H1 (cell line): Measurements from ENCODE around the gene EGR1. TPM values are rescaled to one million over a fixed set of nuclear protein-coding genes. Genes with fewer than 3 reads are reported as not detected.
"Not testable (repeated sequence)": the region's sequence is repeated elsewhere in the genome, so short reads cannot be mapped to it uniquely, and the experiment has no call there.

Experiments
- CTCF ChIA-PET: fragments of 300-600 bp; sonication (Branson Sonifier 250); formaldehyde crosslinking; loops from one replicate; lab custom pipeline; 2021; ENCODE audit not compliant: partially characterized antibody; lab: Charles Lee
- POLR2A ChIA-PET: fragments of 300-600 bp; sonication (Branson Sonifier 250); formaldehyde crosslinking; loops from one replicate; lab custom pipeline; 2021; ENCODE audit warnings: inconsistent platforms; ENCODE audit not compliant: partially characterized antibody; lab: Charles Lee
- DNase-seq, 2 experiments: peaks; one replicate each; pipeline versions ENCODE4 v3.0.0 to v3.0.0-alpha.2; 2010 to 2022; ENCODE audit warnings: low spot score in 2 of 2, low read depth in 1 of 2, mixed read lengths in 1 of 2
- FAIRE-seq: peaks from 2 replicates; lab custom pipeline; 2011; peaks lifted over from hg19 to GRCh38; lab: Jason Lieb, UNC
- H2AFZ ChIP-seq: 2 replicates; pipeline ENCODE4 v1.8.1; 2012; ENCODE audit warnings: low read length, inconsistent platforms
- H2AK5ac ChIP-seq: 2 replicates; pipeline ENCODE4 v1.6.1; 2013; ENCODE audit warnings: low read depth, low read length
- H2BK120ac ChIP-seq: replicated peaks from 2 replicates; pipeline ENCODE3; 2013; ENCODE audit warnings: low read depth, low read length, inconsistent platforms
- H2BK12ac ChIP-seq: 2 replicates; pipeline ENCODE4 v1.6.1; 2013; ENCODE audit warnings: low read depth, low read length
- H2BK15ac ChIP-seq: 2 replicates; pipeline ENCODE4 v1.6.1; 2013; ENCODE audit warnings: low read length
- H2BK20ac ChIP-seq: 2 replicates; pipeline ENCODE4 v1.6.1; 2013; ENCODE audit warnings: low read length
- H2BK5ac ChIP-seq: 2 replicates; pipeline ENCODE4 v1.6.1; 2013; ENCODE audit warnings: low read depth, low read length
- H3K14ac ChIP-seq: 2 replicates; pipeline ENCODE4 v1.6.1; 2013; ENCODE audit warnings: inconsistent platforms; ENCODE audit not compliant: insufficient read length
- H3K18ac ChIP-seq: 2 replicates; pipeline ENCODE4 v1.6.1; 2013; ENCODE audit warnings: low read length; ENCODE audit errors: extremely low read depth
- H3K23ac ChIP-seq: 2 replicates; pipeline ENCODE4 v1.6.1; 2013; ENCODE audit warnings: inconsistent platforms; ENCODE audit not compliant: insufficient read length
- H3K23me2 ChIP-seq: 2 replicates; pipeline ENCODE4 v1.6.1; 2013; ENCODE audit warnings: low read depth, low read length
- H3K27ac ChIP-seq: 2 replicates; pipeline ENCODE4 v1.6.1; 2011; ENCODE audit warnings: low read depth, low read length, inconsistent platforms
- H3K27me3 ChIP-seq, 4 experiments: replicated peaks in 1 of 4; 1 replicate in 1 of 4; 2 replicates in 3 of 4; pipeline versions ENCODE4 v1.6.1 to v1.8.1; 2011 to 2013; ENCODE audit warnings: low read length in 3 of 4, mild to moderate bottlenecking in 3 of 4, inconsistent platforms in 2 of 4, mixed read lengths in 2 of 4, moderate library complexity in 1 of 4; ENCODE audit not compliant: control insufficient read depth in 3 of 4, insufficient read depth in 3 of 4; ENCODE audit errors: extremely low read depth in 1 of 4
- H3K36me3 ChIP-seq, 4 experiments: 2 replicates each; pipeline versions ENCODE4 v1.6.1 to v1.8.1; 2011 to 2013; ENCODE audit warnings: mild to moderate bottlenecking in 4 of 4, low read length in 3 of 4, moderate library complexity in 2 of 4, control low read depth in 1 of 4, inconsistent platforms in 1 of 4; ENCODE audit not compliant: insufficient read depth in 4 of 4, control insufficient read depth in 2 of 4
- H3K4ac ChIP-seq: replicated peaks from 2 replicates; pipeline ENCODE3; 2013; ENCODE audit warnings: low read length, low read depth, mixed read lengths, inconsistent platforms; ENCODE audit not compliant: insufficient read length
- H3K4me1 ChIP-seq, 4 experiments: replicated peaks in 1 of 4; 1 replicate in 1 of 4; 2 replicates in 3 of 4; pipeline versions ENCODE4 v1.6.1 to v1.8.1; 2011 to 2013; ENCODE audit warnings: low read length in 3 of 4, inconsistent platforms in 2 of 4, mixed read lengths in 1 of 4; ENCODE audit not compliant: insufficient read depth in 4 of 4, control insufficient read depth in 3 of 4
- H3K4me2 ChIP-seq, 2 experiments: 2 replicates each; pipeline versions ENCODE4 v1.6.1 to v1.8.1; 2011 to 2013; ENCODE audit warnings: low read depth in 2 of 2, low read length in 2 of 2, control low read depth in 1 of 2, inconsistent platforms in 1 of 2, mild to moderate bottlenecking in 1 of 2; ENCODE audit not compliant: insufficient read depth in 1 of 2
- H3K4me3 ChIP-seq, 4 experiments: fragments of 200-600, 300-600 bp in 1 of 4; sonication (generic), shearing (Covaris generic), sonication (Bioruptor Twin) in 1 of 4; 2 replicates each; pipeline versions ENCODE4 v1.5.1 to v1.8.1; 2011 to 2016; ENCODE audit warnings: low read length in 4 of 4, low read depth in 3 of 4, control low read depth in 2 of 4, inconsistent platforms in 2 of 4, mild to moderate bottlenecking in 2 of 4, mixed read lengths in 1 of 4, moderate library complexity in 1 of 4; ENCODE audit not compliant: insufficient read depth in 2 of 4; ENCODE audit errors: extremely low read depth in 1 of 4
- H3K56ac ChIP-seq: replicated peaks from 2 replicates; pipeline ENCODE3; 2013; ENCODE audit warnings: low read depth, mild to moderate bottlenecking, mixed read lengths, low read length, inconsistent platforms; ENCODE audit not compliant: insufficient read length
- H3K79me1 ChIP-seq: 2 replicates; pipeline ENCODE4 v1.6.1; 2013; ENCODE audit warnings: low read depth, low read length, control low read depth
- H3K79me2 ChIP-seq, 2 experiments: 2 replicates each; pipeline versions ENCODE4 v1.6.1 to v1.8.1; 2012 to 2013; ENCODE audit warnings: low read length in 2 of 2, mild to moderate bottlenecking in 2 of 2, inconsistent platforms in 1 of 2; ENCODE audit not compliant: insufficient read depth in 2 of 2, control insufficient read depth in 1 of 2
- H3K9ac ChIP-seq, 4 experiments: replicated peaks in 1 of 4; 1 replicate in 1 of 4; 2 replicates in 3 of 4; pipeline versions ENCODE4 v1.6.1 to v1.8.1; 2011 to 2013; ENCODE audit warnings: low read depth in 3 of 4, low read length in 3 of 4, control low read depth in 2 of 4, mild to moderate bottlenecking in 2 of 4, moderate library complexity in 2 of 4, inconsistent platforms in 1 of 4; ENCODE audit errors: extremely low read depth in 1 of 4
- H3K9me3 ChIP-seq, 2 experiments: 2 replicates each; pipeline versions ENCODE4 v1.6.1 to v1.8.1; 2012 to 2013; ENCODE audit warnings: mild to moderate bottlenecking in 2 of 2, moderate library complexity in 2 of 2, control low read depth in 1 of 2, inconsistent platforms in 1 of 2, low read depth in 1 of 2, low read length in 1 of 2, mixed read lengths in 1 of 2; ENCODE audit not compliant: insufficient read depth in 2 of 2
- H4K20me1 ChIP-seq, 2 experiments: replicated peaks in 1 of 2; 2 replicates each; pipeline versions ENCODE3 to v1.8.1; 2011 to 2013; ENCODE audit warnings: inconsistent platforms in 2 of 2, low read length in 2 of 2, mild to moderate bottlenecking in 1 of 2; ENCODE audit not compliant: insufficient read depth in 2 of 2, control insufficient read depth in 1 of 2
- H4K5ac ChIP-seq: 2 replicates; pipeline ENCODE4 v1.6.1; 2013; ENCODE audit warnings: low read length, low read depth, mixed read lengths, inconsistent platforms; ENCODE audit not compliant: insufficient read length
- H4K8ac ChIP-seq: 2 replicates; pipeline ENCODE4 v1.8.0; 2013; ENCODE audit warnings: mild to moderate bottlenecking, moderate library complexity, low read length, inconsistent platforms; ENCODE audit not compliant: insufficient read depth; ENCODE audit errors: extremely low read depth
- H4K91ac ChIP-seq: replicated peaks from 2 replicates; pipeline ENCODE3; 2013; ENCODE audit warnings: low read length, mixed read lengths, inconsistent platforms; ENCODE audit not compliant: insufficient read length
- WGBS, 2 experiments: shearing (Covaris generic) in 1 of 2; methylation state at CpG; one replicate each; pipeline versions ENCODE4 v1.1.6 to v1.1.7; 2013 to 2015; ENCODE audit warnings: low lambda C conversion rate in 2 of 2, mixed read lengths in 2 of 2, inconsistent platforms in 1 of 2, low coverage in 1 of 2, missing lambda C conversion rate in 1 of 2; ENCODE audit not compliant: insufficient replicate concordance in 2 of 2, insufficient coverage in 1 of 2, insufficient read length in 1 of 2; ENCODE audit errors: extremely low coverage in 1 of 2, missing lambda C conversion rate in 1 of 2; 5-methylcytosine and 5-hydroxymethylcytosine counted together
- polyA plus RNA-seq, 7 experiments: library from polyadenylated mRNA; depleted of rRNA in 3 of 7; stranded (reverse) in 5 of 7; unstranded in 2 of 7; fragments of >200 nt in 5 of 7; fragments of 200-250 nt in 2 of 7; gene quantifications; 1 replicate in 5 of 7; 2 replicates in 1 of 7; 4 replicates in 1 of 7; pipeline versions ENCODE4 v1.2.1 to v1.2.3, GENCODE V29; 2011 to 2013; ENCODE audit warnings: missing spikeins in 2 of 7, mixed read lengths in 2 of 7
- total RNA-seq: library from RNA; stranded (reverse); fragmentation: NEBNext Ultra II Directional; extraction: Animal tissue kit (Norgen Biotek cat#: 25700); gene quantifications from 2 replicates; pipeline ENCODE4 v1.2.1, GENCODE V29; 2021

The EGR1 gene
- total and polyA plus RNA-seq, 2 of the 8 experiments (the other 6 are each of a cell fraction or from before 2014, with no cell fraction given): 16.2 to 35.5 TPM

DNA sequence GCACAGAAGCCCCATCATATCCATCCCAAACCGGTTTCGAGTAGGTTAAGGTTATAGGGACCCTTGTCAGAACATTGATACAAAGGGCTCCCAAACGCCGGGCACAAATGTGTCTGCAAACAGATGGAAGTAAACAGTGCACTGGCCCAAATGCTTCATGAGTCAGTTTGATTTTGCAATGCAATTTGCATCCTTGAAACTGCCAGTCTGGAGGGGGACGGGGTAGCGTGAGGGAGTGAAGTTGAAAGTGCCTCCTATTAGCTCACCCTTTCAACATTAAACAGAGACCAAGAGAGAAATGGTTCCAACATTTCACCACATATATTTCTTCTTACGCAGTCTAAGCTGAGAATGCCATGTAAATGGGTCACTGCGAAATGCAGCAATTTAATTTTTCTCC lies 42.2 kb downstream of the EGR1 start:
- H2AK5ac ChIP-seq, H3K79me1 ChIP-seq, H3K4me1 ChIP-seq, H3K23me2 ChIP-seq, H3K79me2 ChIP-seq, H4K5ac ChIP-seq, H2BK5ac ChIP-seq, H3K23ac ChIP-seq, H3K9me3 ChIP-seq, H3K4me2 ChIP-seq, H4K8ac ChIP-seq, H3K18ac ChIP-seq, FAIRE-seq, H2BK12ac ChIP-seq, H3K56ac ChIP-seq, H3K27ac ChIP-seq, H3K4ac ChIP-seq, H3K27me3 ChIP-seq, H2AFZ ChIP-seq, H3K4me3 ChIP-seq, H3K9ac ChIP-seq, DNase-seq, H3K14ac ChIP-seq, H4K91ac ChIP-seq, H2BK120ac ChIP-seq, H2BK20ac ChIP-seq, H2BK15ac ChIP-seq: not testable (repeated sequence)
- H4K20me1 ChIP-seq: peaks cover 6 to 13% of the 10 kb centered on the region in 2 experiments
- POLR2A ChIA-PET: interaction anchor here (1.2 to 3.1 kb wide), 2 partner anchors 42 to 43 kb away, joined by 6 to 16 read pairs; partner anchors contain the start of gene EGR1
- CTCF ChIA-PET: interaction anchor here (15.9 kb wide), 1 partner anchor 52 kb away, joined by 532 read pairs; the partner anchor contains the start of gene EGR1
- H3K36me3 ChIP-seq: peaks cover 21 to 54% (median 42%) of the 10 kb centered on the region in 4 experiments
- 92% methylated on average over 8 of the region's 8 CpGs; no CpG with 5 or more reads in 1 of the 2 experiments for WGBS, 2 experiments
